ENCODE results near the gene FHL1. TPM values are rescaled to one million over a fixed set of nuclear protein-coding genes. Genes with fewer than 3 reads are reported as not detected.

FHL1 gene
- total and polyA plus RNA-seq, 4 donors: 8.8 to 20.2 (median 15.0) TPM

GRCh38 chrX:136227074-136227473, 79.7 kb downstream of the FHL1 start:
- Histone ChIP-seq H3K9me3 (ENCODE audit: control insufficient read depth in 4 of 4, low read length in 3 of 4) (no peaks in the 10 kb centered on the region), H3K27ac (ENCODE audit: low read depth in 1 of 2, low read length in 2 of 2) (no peak overlapping the region), H3K4me3 (ENCODE audit: low read depth in 1 of 3, low read length in 3 of 3) (no peak overlapping the region), H3K27me3 (ENCODE audit: control insufficient read depth in 4 of 4, insufficient read depth in 4 of 4, low read length in 3 of 4) (peaks cover 0 to 2% (median 0%) of the 10 kb centered on the region in 4 donors), H3K4me1 (ENCODE audit: control insufficient read depth in 4 of 4, insufficient read depth in 4 of 4, low read length in 3 of 4) (no peaks in the 10 kb centered on the region), H3K36me3 (ENCODE audit: control insufficient read depth in 4 of 4, insufficient read depth in 3 of 4, low read depth in 1 of 4, low read length in 3 of 4) (peaks cover 5 to 14% (median 8%) of the 10 kb centered on the region in 4 donors), H3K9ac (ENCODE audit: low read depth in 1 of 2, low read length in 2 of 2) (no peak overlapping the region)
- DNase-seq (ENCODE audit: low spot score): no peak
- TF ChIP-seq FOXA2 (IDR thresholded peaks at IDR 0.05): no peak
- TF ChIP-seq SP1 (IDR thresholded peaks at IDR 0.05): no peak
- no peak for TF ChIP-seq EGR1 (IDR thresholded peaks at IDR 0.05; ENCODE audit: low read depth in 2 of 2)
- no peak for TF ChIP-seq NR2F2 (IDR thresholded peaks at IDR 0.05)
- TF ChIP-seq HNF4G (IDR thresholded peaks at IDR 0.05): no peak
- no peak for TF ChIP-seq GABPA (IDR thresholded peaks at IDR 0.05 in 1 of 2, conservative IDR thresholded peaks at IDR 0.05 in 1 of 2)
- no peak for TF ChIP-seq CTCF (IDR thresholded peaks at IDR 0.05; ENCODE audit: low read depth, low read length, missing input control)
- no peak for TF ChIP-seq ZBTB33 (IDR thresholded peaks at IDR 0.05)
- TF ChIP-seq FOXA1 (IDR thresholded peaks at IDR 0.05): no peak
- no peak for TF ChIP-seq RAD21 (IDR thresholded peaks at IDR 0.05)
- TF ChIP-seq TAF1 (conservative IDR thresholded peaks at IDR 0.05): no peak
- TF ChIP-seq RXRA (IDR thresholded peaks at IDR 0.05): no peak

GRCh38 chrX:136227948-136228838, 80.9 kb downstream of the FHL1 start:
- H3K27me3 ChIP-seq (ENCODE audit: control insufficient read depth in 4 of 4, insufficient read depth in 4 of 4, low read length in 3 of 4): peaks cover 0 to 2% (median 0%) of the 10 kb centered on the region in 4 donors
- H3K27ac ChIP-seq (ENCODE audit: low read depth in 1 of 2, low read length in 2 of 2): no peak overlapping the region
- 84% methylated on average over 8 of the region's 8 CpGs for WGBS
- H3K9me3 ChIP-seq (ENCODE audit: control insufficient read depth in 4 of 4, low read length in 3 of 4): no peaks in the 10 kb centered on the region
- no peak for TF ChIP-seq REST (IDR thresholded peaks at IDR 0.05)
- no peak for TF ChIP-seq GABPA (IDR thresholded peaks at IDR 0.05 in 1 of 2, conservative IDR thresholded peaks at IDR 0.05 in 1 of 2)
- TF ChIP-seq RXRA (IDR thresholded peaks at IDR 0.05): no peak
- TF ChIP-seq CTCF (IDR thresholded peaks at IDR 0.05; ENCODE audit: low read depth, low read length, missing input control): no peak
- TF ChIP-seq HNF4G (IDR thresholded peaks at IDR 0.05): no peak
- no peak for TF ChIP-seq SP1 (IDR thresholded peaks at IDR 0.05)
- TF ChIP-seq NR2F2 (IDR thresholded peaks at IDR 0.05): no peak
- no peak for TF ChIP-seq EGR1 (IDR thresholded peaks at IDR 0.05; ENCODE audit: low read depth in 2 of 2)
- no peak for TF ChIP-seq FOXA2 (IDR thresholded peaks at IDR 0.05)
- TF ChIP-seq TAF1 (conservative IDR thresholded peaks at IDR 0.05): no peak
- DNase-seq (ENCODE audit: low spot score): no peak
- no peak overlapping the region for H3K4me3 ChIP-seq (ENCODE audit: low read depth in 1 of 3, low read length in 3 of 3)
- H3K36me3 ChIP-seq (ENCODE audit: control insufficient read depth in 4 of 4, insufficient read depth in 3 of 4, low read depth in 1 of 4, low read length in 3 of 4): peaks cover 5 to 14% (median 8%) of the 10 kb centered on the region in 4 donors
- H3K9ac ChIP-seq (ENCODE audit: low read depth in 1 of 2, low read length in 2 of 2): no peak overlapping the region
- H3K4me1 ChIP-seq (ENCODE audit: control insufficient read depth in 4 of 4, insufficient read depth in 4 of 4, low read length in 3 of 4): no peaks in the 10 kb centered on the region
